Prostate gland (tissue), 2 donors: ENCODE measurements around the gene TP63. TPM values are rescaled to one million over a fixed set of nuclear protein-coding genes. Genes with fewer than 3 reads are reported as not detected.

Experiments used
- DNase-seq: peaks from one replicate; pipeline ENCODE4 v3.0.0-alpha.2; 2019; ENCODE audit warnings: low spot score
- H3K27ac ChIP-seq, 2 donors: fragments of 200-600 bp; sonication (generic); 2 replicates each; pipeline ENCODE4 v1.5.1; 2017 to 2019
- H3K27me3 ChIP-seq: fragments of 200-600 bp; sonication (generic); replicated peaks from 2 replicates; pipeline ENCODE4 v1.5.1; 2019; ENCODE audit not compliant: insufficient read depth
- H3K36me3 ChIP-seq, 2 donors: fragments of 200-600 bp; sonication (generic); 1 replicate in 1 of 2; 2 replicates in 1 of 2; pipeline versions ENCODE4 v1.5.1 to v1.8.1; 2017 to 2019
- H3K4me1 ChIP-seq: fragments of 200-600 bp; sonication (generic); replicated peaks from 2 replicates; pipeline ENCODE4 v1.5.1; 2019
- H3K4me3 ChIP-seq, 2 donors: fragments of 200-600 bp; sonication (generic); 2 replicates each; pipeline ENCODE4 v1.5.1; 2017 to 2019
- H3K9me3 ChIP-seq: fragments of 200-600 bp; sonication (generic); 2 replicates; pipeline ENCODE4 v1.5.1; 2017
- POLR2A ChIP-seq: fragments of 450-650 bp; IDR thresholded peaks from one replicate; pipeline ENCODE4 v1.6.1; 2016; ENCODE audit warnings: antibody characterized with exemption, mild to moderate bottlenecking
- POLR2AphosphoS5 ChIP-seq: sonication (generic); formaldehyde crosslinking; IDR thresholded peaks from one replicate; pipeline ENCODE4 v1.6.1; 2017; ENCODE audit warnings: antibody characterized with exemption
- WGBS: methylation state at CpG from one replicate; pipeline ENCODE4 v1.1.5; 2018; 5-methylcytosine and 5-hydroxymethylcytosine counted together
- intact Hi-C: fragments of 100-400 bp; cut with DNase I; formaldehyde crosslinking; loops from one replicate; pipeline ENCODE4 v1.14.2; 2022
- total RNA-seq, 2 donors: library from RNA; depleted of rRNA; stranded (reverse); fragments of >200 nt; gene quantifications; one replicate each; pipeline ENCODE4 v1.1.0, GENCODE V29; 2016
- TF ChIP-seq, protein P1 (sequence below), 4 experiments: fragments of 200-600 bp in 2 of 4; fragments of 450-650 bp in 2 of 4; sonication (generic) in 2 of 4; IDR thresholded peaks; 1 replicate in 3 of 4; 2 replicates in 1 of 4; pipeline ENCODE4 v1.5.1; 2016 to 2019; ENCODE audit warnings: antibody characterized with exemption in 4 of 4, mild to moderate bottlenecking in 2 of 4, moderate library complexity in 2 of 4

The TP63 gene
- total RNA-seq = 10 to 100 TPM; 39.9 to 67.5 TPM

DNA sequence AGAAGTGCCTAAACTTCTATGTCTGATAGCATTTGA is at the start of gene TP63:
TSS of gene TP63 (plus strand) at position 17 of the 36 bp plus-strand sequence. CDS start 127 bp downstream, outside the sequence.
- H3K9me3 ChIP-seq = no peaks in the 10 kb centered on the region
- H3K4me3 ChIP-seq = no peak within 1 kb of the TSS
- TF ChIP-seq POLR2AphosphoS5 (no peak), POLR2A (no peak)
- TF ChIP-seq, protein P1, sequence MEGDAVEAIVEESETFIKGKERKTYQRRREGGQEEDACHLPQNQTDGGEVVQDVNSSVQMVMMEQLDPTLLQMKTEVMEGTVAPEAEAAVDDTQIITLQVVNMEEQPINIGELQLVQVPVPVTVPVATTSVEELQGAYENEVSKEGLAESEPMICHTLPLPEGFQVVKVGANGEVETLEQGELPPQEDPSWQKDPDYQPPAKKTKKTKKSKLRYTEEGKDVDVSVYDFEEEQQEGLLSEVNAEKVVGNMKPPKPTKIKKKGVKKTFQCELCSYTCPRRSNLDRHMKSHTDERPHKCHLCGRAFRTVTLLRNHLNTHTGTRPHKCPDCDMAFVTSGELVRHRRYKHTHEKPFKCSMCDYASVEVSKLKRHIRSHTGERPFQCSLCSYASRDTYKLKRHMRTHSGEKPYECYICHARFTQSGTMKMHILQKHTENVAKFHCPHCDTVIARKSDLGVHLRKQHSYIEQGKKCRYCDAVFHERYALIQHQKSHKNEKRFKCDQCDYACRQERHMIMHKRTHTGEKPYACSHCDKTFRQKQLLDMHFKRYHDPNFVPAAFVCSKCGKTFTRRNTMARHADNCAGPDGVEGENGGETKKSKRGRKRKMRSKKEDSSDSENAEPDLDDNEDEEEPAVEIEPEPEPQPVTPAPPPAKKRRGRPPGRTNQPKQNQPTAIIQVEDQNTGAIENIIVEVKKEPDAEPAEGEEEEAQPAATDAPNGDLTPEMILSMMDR (IDR thresholded peaks at IDR 0.05) = no peak
- H3K27ac ChIP-seq = no peak within 1 kb of the TSS
- no peaks in the 10 kb centered on the region for H3K4me1 ChIP-seq
- intact Hi-C loops = no loop called here
- H3K27me3 ChIP-seq = no peaks in the 10 kb centered on the region
- H3K36me3 ChIP-seq = no peaks in the 10 kb centered on the region
- DNase-seq = no peak

DNA sequence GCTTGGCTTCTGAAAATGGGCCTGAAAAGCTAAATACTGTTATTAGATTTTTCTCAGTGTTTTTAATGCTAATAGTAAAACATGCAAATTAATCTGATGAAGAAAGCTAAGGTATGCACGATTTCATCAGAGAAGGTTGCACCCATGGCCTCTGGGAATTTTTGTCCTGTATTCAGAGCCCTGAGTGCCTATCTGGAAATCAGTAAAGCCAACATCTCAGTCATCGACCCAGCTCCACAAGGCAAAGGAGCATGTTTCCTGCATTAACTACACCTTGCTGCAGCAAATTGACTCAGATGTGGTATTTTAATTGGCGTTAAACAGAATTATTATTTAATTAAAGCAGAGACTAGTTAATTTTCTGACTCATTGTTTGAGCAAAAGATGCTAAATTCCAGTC is 49.0 kb upstream of the TP63 start:
- no peak overlapping the region for H3K27ac ChIP-seq
- intact Hi-C loops = no loop called here
- H3K27me3 ChIP-seq = no peaks in the 10 kb centered on the region
- H3K36me3 ChIP-seq = no peaks in the 10 kb centered on the region
- H3K4me1 ChIP-seq = no peaks in the 10 kb centered on the region
- no peak for TF ChIP-seq POLR2AphosphoS5
- TF ChIP-seq POLR2A = no peak
- TF ChIP-seq, protein P1 (IDR thresholded peaks at IDR 0.05) = no peak
- H3K4me3 ChIP-seq = no peak overlapping the region
- no peak for DNase-seq
- WGBS = 86% methylated on average over 3 of the region's 3 CpGs
- H3K9me3 ChIP-seq = no peaks in the 10 kb centered on the region

- intact Hi-C loops = no loop called here
- WGBS = 20% methylated on average over 1 of the region's 1 CpG
- H3K9me3 ChIP-seq = no peaks in the 10 kb centered on the region
- H3K36me3 ChIP-seq = no peaks in the 10 kb centered on the region
- no peak for DNase-seq
- TF ChIP-seq, protein P1 (IDR thresholded peaks at IDR 0.05) = no peak
- TF ChIP-seq POLR2A (no peak), POLR2AphosphoS5 (no peak)
- no peak overlapping the region for H3K27ac ChIP-seq
- no peaks in the 10 kb centered on the region for H3K27me3 ChIP-seq
- no peak overlapping the region for H3K4me3 ChIP-seq
- no peaks in the 10 kb centered on the region for H3K4me1 ChIP-seq
These were observed 46.5 kb upstream of the TP63 start for GRCh38 chr3:189584645-189585044.

- Histone ChIP-seq H3K36me3 (no peaks in the 10 kb centered on the region), H3K9me3 (no peaks in the 10 kb centered on the region), H3K27me3 (no peaks in the 10 kb centered on the region), H3K4me1 (no peaks in the 10 kb centered on the region), H3K4me3 (no peak overlapping the region), H3K27ac (no peak overlapping the region)
- TF ChIP-seq, protein P1 (IDR thresholded peaks at IDR 0.05) = no peak
- TF ChIP-seq POLR2AphosphoS5 = peak; percentile 39
- 61% methylated on average over 7 of the region's 7 CpGs for WGBS
- intact Hi-C loops = no loop called here
- no peak for DNase-seq
These were observed 44.1 kb upstream of the TP63 start for GRCh38 chr3:189586941-189587663.

DNA sequence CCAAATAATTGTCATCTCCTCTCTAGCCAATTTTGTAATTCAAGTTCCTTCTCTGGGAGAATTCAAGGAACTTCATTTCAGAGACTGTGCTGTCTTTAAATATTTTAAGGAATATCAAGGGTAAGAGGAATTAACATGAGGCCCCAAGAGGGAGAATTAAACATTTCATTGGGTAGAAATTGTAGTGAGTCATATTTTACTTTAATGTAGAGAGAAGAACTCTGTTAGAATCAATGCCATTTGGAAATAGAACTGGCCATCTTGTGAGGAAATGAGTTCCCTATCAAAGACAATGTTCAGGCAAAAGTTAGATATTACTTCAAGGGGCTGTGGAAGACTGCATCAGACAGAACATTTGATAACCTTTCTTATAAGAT is 43.5 kb upstream of the TP63 start:
- no peaks in the 10 kb centered on the region for H3K36me3 ChIP-seq
- no peak for DNase-seq
- no peak overlapping the region for H3K27ac ChIP-seq
- no peaks in the 10 kb centered on the region for H3K4me1 ChIP-seq
- no peak overlapping the region for H3K4me3 ChIP-seq
- H3K27me3 ChIP-seq = no peaks in the 10 kb centered on the region
- no peaks in the 10 kb centered on the region for H3K9me3 ChIP-seq
- no peak for TF ChIP-seq POLR2AphosphoS5
- TF ChIP-seq, protein P1 (IDR thresholded peaks at IDR 0.05) = no peak
- intact Hi-C loops = no loop called here
